ENCODE measurements around the gene VPS45. TPM values are rescaled to one million over a fixed set of nuclear protein-coding genes. Genes with fewer than 3 reads are reported as not detected.
"Not testable (repeated sequence)": the region's sequence is repeated elsewhere in the genome, so short reads cannot be mapped to it uniquely, and the experiment has no call there.

The VPS45 gene
- total and polyA plus RNA-seq, 4 donors = 19.7 to 58.2 (median 46.2) TPM

- DNase-seq (no peak), ATAC-seq (ENCODE audit: low FRiP score) (no peak)
- Histone ChIP-seq H3K9me3 (ENCODE audit: control insufficient read depth, low read length) (no peaks in the 10 kb centered on the region), H3K36me3 (ENCODE audit: control insufficient read depth in 1 of 2, insufficient read depth in 2 of 2, low read length in 1 of 2) (no peaks in the 10 kb centered on the region), H3K27me3 (ENCODE audit: control insufficient read depth in 1 of 2, insufficient read depth in 2 of 2, low read length in 1 of 2) (no peaks in the 10 kb centered on the region), H3K4me3 (ENCODE audit: low read length in 2 of 2) (no peak overlapping the region), H3K4me1 (ENCODE audit: control insufficient read depth in 1 of 2, insufficient read depth in 2 of 2, low read length in 2 of 2) (no peaks in the 10 kb centered on the region), H3K27ac (ENCODE audit: low read depth in 1 of 2, low read length in 2 of 2) (no peak overlapping the region)
- 88 to 89% methylated on average over 2 of the region's 2 CpGs for WGBS, 2 donors
- intact Hi-C loops (cut with DNase I) = loop anchor here (1.0 to 10.0 kb wide), 3 partner anchors 45 to 89 kb away; no protein-coding TSS in a partner anchor
These were observed 17.6 kb upstream of the VPS45 start for GRCh38 chr1:150049926-150050325.

- H3K4me1 ChIP-seq (ENCODE audit: control insufficient read depth in 1 of 2, insufficient read depth in 2 of 2, low read length in 2 of 2) = no peaks in the 10 kb centered on the region
- intact Hi-C loops (cut with DNase I) = loop anchor here in 1 of 2 donors (2.0 to 10.0 kb wide), 2 partner anchors 46 to 90 kb away; no protein-coding TSS in a partner anchor
- no peak for DNase-seq
- H3K36me3 ChIP-seq (ENCODE audit: control insufficient read depth in 1 of 2, insufficient read depth in 2 of 2, low read length in 1 of 2) = no peaks in the 10 kb centered on the region
- H3K4me3 ChIP-seq (ENCODE audit: low read length in 2 of 2) = no peak overlapping the region
- no peak overlapping the region for H3K27ac ChIP-seq (ENCODE audit: low read depth in 1 of 2, low read length in 2 of 2)
- ATAC-seq (ENCODE audit: low FRiP score) = no peak
- 57 to 61% methylated on average over 7 of the region's 7 CpGs for WGBS, 2 donors
- no peaks in the 10 kb centered on the region for H3K9me3 ChIP-seq (ENCODE audit: control insufficient read depth, low read length)
- no peaks in the 10 kb centered on the region for H3K27me3 ChIP-seq (ENCODE audit: control insufficient read depth in 1 of 2, insufficient read depth in 2 of 2, low read length in 1 of 2)
These were observed 16.5 kb upstream of the VPS45 start for GRCh38 chr1:150051089-150051373.

- intact Hi-C loops (cut with DNase I) = loop anchor here in 1 of 2 donors (2.0 to 10.0 kb wide), 2 partner anchors 47 to 91 kb away; no protein-coding TSS in a partner anchor
- H3K9me3 ChIP-seq (ENCODE audit: control insufficient read depth, low read length); DNase-seq; H3K4me1 ChIP-seq (ENCODE audit: control insufficient read depth in 1 of 2, insufficient read depth in 2 of 2, low read length in 2 of 2); H3K36me3 ChIP-seq (ENCODE audit: control insufficient read depth in 1 of 2, insufficient read depth in 2 of 2, low read length in 1 of 2); H3K4me3 ChIP-seq (ENCODE audit: low read length in 2 of 2); H3K27ac ChIP-seq (ENCODE audit: low read depth in 1 of 2, low read length in 2 of 2); H3K27me3 ChIP-seq (ENCODE audit: control insufficient read depth in 1 of 2, insufficient read depth in 2 of 2, low read length in 1 of 2); ATAC-seq (ENCODE audit: low FRiP score): not testable (repeated sequence)
- 1 to 6% methylated on average over 3 of the region's 3 CpGs for WGBS, 2 donors
These were observed 15.6 kb upstream of the VPS45 start for GRCh38 chr1:150051905-150052412.

- ATAC-seq (ENCODE audit: low FRiP score) (no peak), DNase-seq (no peak)
- Histone ChIP-seq H3K36me3 (ENCODE audit: control insufficient read depth in 1 of 2, insufficient read depth in 2 of 2, low read length in 1 of 2) (no peaks in the 10 kb centered on the region), H3K27me3 (ENCODE audit: control insufficient read depth in 1 of 2, insufficient read depth in 2 of 2, low read length in 1 of 2) (no peaks in the 10 kb centered on the region), H3K4me3 (ENCODE audit: low read length in 2 of 2) (no peak overlapping the region), H3K9me3 (ENCODE audit: control insufficient read depth, low read length) (no peaks in the 10 kb centered on the region), H3K27ac (ENCODE audit: low read depth in 1 of 2, low read length in 2 of 2) (no peak overlapping the region), H3K4me1 (ENCODE audit: control insufficient read depth in 1 of 2, insufficient read depth in 2 of 2, low read length in 2 of 2) (no peaks in the 10 kb centered on the region)
- intact Hi-C loops (cut with DNase I) = loop anchor here in 1 of 2 donors (10.0 kb wide), 1 partner anchor 49 kb away; no protein-coding TSS in a partner anchor
- 74 to 83% methylated on average over 3 of the region's 3 CpGs for WGBS, 2 donors
These were observed 13.7 kb upstream of the VPS45 start for GRCh38 chr1:150053926-150054325.

- not testable (repeated sequence) for H3K36me3 ChIP-seq (ENCODE audit: control insufficient read depth in 1 of 2, insufficient read depth in 2 of 2, low read length in 1 of 2); H3K4me3 ChIP-seq (ENCODE audit: low read length in 2 of 2); H3K9me3 ChIP-seq (ENCODE audit: control insufficient read depth, low read length); ATAC-seq (ENCODE audit: low FRiP score); H3K27ac ChIP-seq (ENCODE audit: low read depth in 1 of 2, low read length in 2 of 2); H3K4me1 ChIP-seq (ENCODE audit: control insufficient read depth in 1 of 2, insufficient read depth in 2 of 2, low read length in 2 of 2); DNase-seq; H3K27me3 ChIP-seq (ENCODE audit: control insufficient read depth in 1 of 2, insufficient read depth in 2 of 2, low read length in 1 of 2)
- WGBS, 2 donors = 94 to 95% methylated on average over 4 of the region's 4 CpGs
- intact Hi-C loops (cut with DNase I) = loop anchor here in 1 of 2 donors (10.0 kb wide), 1 partner anchor 51 kb away; no protein-coding TSS in a partner anchor
These were observed 12.1 kb upstream of the VPS45 start for GRCh38 chr1:150055507-150055906.

GRCh38 chr1:150056407-150056806 lies 11.2 kb upstream of the VPS45 start:
- Histone ChIP-seq H3K27me3 (ENCODE audit: control insufficient read depth in 1 of 2, insufficient read depth in 2 of 2, low read length in 1 of 2) (no peaks in the 10 kb centered on the region), H3K4me1 (ENCODE audit: control insufficient read depth in 1 of 2, insufficient read depth in 2 of 2, low read length in 2 of 2) (no peaks in the 10 kb centered on the region), H3K27ac (ENCODE audit: low read depth in 1 of 2, low read length in 2 of 2) (no peak overlapping the region), H3K9me3 (ENCODE audit: control insufficient read depth, low read length) (no peaks in the 10 kb centered on the region), H3K36me3 (ENCODE audit: control insufficient read depth in 1 of 2, insufficient read depth in 2 of 2, low read length in 1 of 2) (no peaks in the 10 kb centered on the region), H3K4me3 (ENCODE audit: low read length in 2 of 2) (no peak overlapping the region)
- ATAC-seq (ENCODE audit: low FRiP score) (no peak), DNase-seq (no peak)
- WGBS, 2 donors = 46 to 52% methylated on average over 1 of the region's 1 CpG
- intact Hi-C loops (cut with DNase I) = loop anchor here in 1 of 2 donors (10.0 kb wide), 1 partner anchor 52 kb away; no protein-coding TSS in a partner anchor

- Histone ChIP-seq H3K27ac (ENCODE audit: low read depth in 1 of 2, low read length in 2 of 2) (no peak overlapping the region), H3K9me3 (ENCODE audit: control insufficient read depth, low read length) (no peaks in the 10 kb centered on the region), H3K27me3 (ENCODE audit: control insufficient read depth in 1 of 2, insufficient read depth in 2 of 2, low read length in 1 of 2) (no peaks in the 10 kb centered on the region), H3K4me3 (ENCODE audit: low read length in 2 of 2) (no peak overlapping the region), H3K36me3 (ENCODE audit: control insufficient read depth in 1 of 2, insufficient read depth in 2 of 2, low read length in 1 of 2) (no peaks in the 10 kb centered on the region), H3K4me1 (ENCODE audit: control insufficient read depth in 1 of 2, insufficient read depth in 2 of 2, low read length in 2 of 2) (peaks cover 0 to 3% of the 10 kb centered on the region in 2 donors)
- 85 to 91% methylated on average over 4 of the region's 4 CpGs for WGBS, 2 donors
- ATAC-seq (ENCODE audit: low FRiP score) = no peak
- intact Hi-C loops (cut with DNase I) = no loop called here
- DNase-seq = no peak
These were observed 7.3 kb upstream of the VPS45 start for GRCh38 chr1:150060260-150060659.

GRCh38 chr1:150061632-150062101 lies 5.9 kb upstream of the VPS45 start:
- Histone ChIP-seq H3K4me3 (ENCODE audit: low read length in 2 of 2) (peak overlapping the region in 1 of 2 donors; percentile 26), H3K27ac (ENCODE audit: low read depth in 1 of 2, low read length in 2 of 2) (peak overlapping the region in 1 of 2 donors; percentile 33), H3K36me3 (ENCODE audit: control insufficient read depth in 1 of 2, insufficient read depth in 2 of 2, low read length in 1 of 2) (no peaks in the 10 kb centered on the region), H3K27me3 (ENCODE audit: control insufficient read depth in 1 of 2, insufficient read depth in 2 of 2, low read length in 1 of 2) (no peaks in the 10 kb centered on the region), H3K9me3 (ENCODE audit: control insufficient read depth, low read length) (no peaks in the 10 kb centered on the region), H3K4me1 (ENCODE audit: control insufficient read depth in 1 of 2, insufficient read depth in 2 of 2, low read length in 2 of 2) (peaks cover 0 to 3% of the 10 kb centered on the region in 2 donors)
- 5 to 6% methylated on average over 3 of the region's 3 CpGs for WGBS, 2 donors
- DNase-seq (no peak), ATAC-seq (ENCODE audit: low FRiP score) (peak; percentile 75)
- intact Hi-C loops (cut with DNase I) = no loop called here

GRCh38 chr1:150062113-150062512 lies 5.5 kb upstream of the VPS45 start:
- WGBS, 2 donors = 72 to 75% methylated on average over 4 of the region's 4 CpGs
- H3K27ac ChIP-seq (ENCODE audit: low read depth in 1 of 2, low read length in 2 of 2) = peak overlapping the region in 1 of 2 donors; percentile 33
- H3K4me3 ChIP-seq (ENCODE audit: low read length in 2 of 2) = peak overlapping the region in 1 of 2 donors; percentile 26
- no peaks in the 10 kb centered on the region for H3K27me3 ChIP-seq (ENCODE audit: control insufficient read depth in 1 of 2, insufficient read depth in 2 of 2, low read length in 1 of 2)
- H3K9me3 ChIP-seq (ENCODE audit: control insufficient read depth, low read length) = no peaks in the 10 kb centered on the region
- peaks cover 0 to 3% of the 10 kb centered on the region in 2 donors for H3K4me1 ChIP-seq (ENCODE audit: control insufficient read depth in 1 of 2, insufficient read depth in 2 of 2, low read length in 2 of 2)
- no peak for DNase-seq
- no peaks in the 10 kb centered on the region for H3K36me3 ChIP-seq (ENCODE audit: control insufficient read depth in 1 of 2, insufficient read depth in 2 of 2, low read length in 1 of 2)
- intact Hi-C loops (cut with DNase I) = no loop called here
- ATAC-seq (ENCODE audit: low FRiP score) = no peak

Measured in aorta (tissue), 5 donors.